IPS-18c (cell line): ENCODE data around the gene CYB561D2.

ENCODE experiments used
- H3K4me3 ChIP-seq: 2 replicates; pipeline ENCODE4 v1.7.0; 2013; ENCODE audit warnings: low read depth, mild to moderate bottlenecking, low read length, moderate library complexity; ENCODE audit not compliant: insufficient read depth
- H3K9me3 ChIP-seq: one replicate; pipeline ENCODE4 v1.6.1; 2013; ENCODE audit warnings: mild to moderate bottlenecking, low read length, moderate library complexity; ENCODE audit not compliant: control insufficient read depth, insufficient read depth

The CYB561D2 gene

DNA sequence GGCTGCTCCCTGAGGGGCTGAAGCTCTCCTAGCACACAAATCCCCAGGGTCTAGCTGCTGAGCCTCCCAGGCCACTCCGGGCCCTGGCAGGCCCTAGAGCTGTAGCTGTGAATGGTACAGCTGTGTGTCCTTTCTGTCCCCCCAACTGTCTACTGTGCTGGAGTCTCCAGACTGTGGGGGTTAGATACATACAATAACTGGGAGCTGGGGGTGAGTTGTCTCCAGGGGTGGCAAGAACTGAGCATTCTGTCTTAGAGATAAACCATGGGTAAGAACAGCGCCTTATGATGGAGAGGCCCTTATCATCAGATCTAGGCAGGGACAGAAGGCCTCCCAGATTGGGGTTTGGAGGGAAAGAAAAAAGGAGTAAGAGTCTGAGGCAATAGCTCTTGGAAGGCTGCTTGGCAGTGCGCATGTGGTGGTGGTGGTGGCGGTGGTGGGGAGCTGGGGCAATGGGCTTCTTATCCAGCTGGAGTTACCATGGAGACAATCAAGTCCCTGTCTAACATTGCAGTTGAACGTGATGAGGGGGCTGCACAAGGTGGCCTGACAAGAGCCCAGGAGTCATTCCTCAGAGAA, 3.6 kb downstream of the CYB561D2 start:
- peaks cover 2% of the 10 kb centered on the region for H3K9me3 ChIP-seq
- no peak overlapping the region for H3K4me3 ChIP-seq

DNA sequence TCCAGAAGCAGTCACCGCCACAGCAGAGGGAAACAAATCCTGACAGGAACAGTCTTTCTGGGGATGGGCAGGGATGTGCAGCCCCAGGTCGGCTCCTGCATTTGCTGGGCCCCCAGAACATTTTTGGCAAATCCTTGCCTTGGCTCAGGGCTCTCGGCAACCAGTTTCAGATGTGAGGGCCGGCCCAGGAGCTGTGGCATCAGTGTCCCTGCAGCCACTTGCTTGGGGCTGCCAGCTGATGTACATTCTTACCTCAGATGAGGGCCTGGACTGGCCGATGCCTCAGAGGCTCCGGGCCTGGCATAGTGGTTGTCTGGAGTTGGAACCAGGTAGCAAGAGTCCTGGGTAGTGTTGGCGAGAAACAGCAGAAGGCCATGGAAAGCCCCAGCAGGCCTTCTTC, 4.2 kb downstream of the CYB561D2 start:
- peaks cover 2% of the 10 kb centered on the region for H3K9me3 ChIP-seq

GRCh38 chr3:50355829-50356552, 5.3 kb downstream of the CYB561D2 start:
- Histone ChIP-seq H3K9me3 (peaks cover 2% of the 10 kb centered on the region), H3K4me3 (no peak overlapping the region)

More for the DNA sequence above, 4.2 kb downstream of the CYB561D2 start:
- H3K4me3 ChIP-seq = no peak overlapping the region

GRCh38 chr3:50356553-50356952, 5.9 kb downstream of the CYB561D2 start:
- peaks cover 2% of the 10 kb centered on the region for H3K9me3 ChIP-seq
- H3K4me3 ChIP-seq = no peak overlapping the region

GRCh38 chr3:50357481-50357880, 6.8 kb downstream of the CYB561D2 start:
- peaks cover 2% of the 10 kb centered on the region for H3K9me3 ChIP-seq
- H3K4me3 ChIP-seq = peak overlapping the region; percentile 84; the same call in 1 of the 2 replicates

DNA sequence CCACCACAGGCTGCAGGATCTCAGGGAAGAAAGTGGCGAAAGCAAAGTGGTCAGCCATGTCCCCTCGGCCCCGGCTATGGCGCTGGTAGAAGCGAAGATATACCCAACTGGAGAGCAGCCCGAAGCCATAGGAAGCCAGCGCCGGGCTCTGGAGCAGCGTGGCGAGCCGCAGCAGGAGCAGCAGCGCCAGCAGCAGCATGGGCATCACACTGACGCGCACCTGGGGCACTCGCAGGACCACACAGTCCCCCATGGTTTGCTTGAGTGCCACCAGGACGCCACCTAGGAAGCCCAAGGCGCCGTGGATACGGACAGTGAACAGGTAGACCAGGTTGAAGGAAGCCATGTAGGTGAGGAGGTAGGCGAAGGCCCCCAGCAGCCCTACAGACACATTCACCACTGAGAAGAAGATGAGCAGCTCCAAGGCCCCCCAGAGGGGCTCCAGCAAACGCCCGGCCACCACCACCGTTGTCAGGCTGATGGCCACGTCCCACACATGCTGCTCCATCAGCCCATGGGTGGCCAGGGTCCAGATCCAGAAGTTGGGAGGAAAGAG, 7.8 kb downstream of the CYB561D2 start:
- peaks cover 2% of the 10 kb centered on the region for H3K9me3 ChIP-seq
- peak overlapping the region; percentile 84 for H3K4me3 ChIP-seq

GRCh38 chr3:50358911-50359759, 8.5 kb downstream of the CYB561D2 start, which contains the start of gene TMEM115:
Gene TMEM115 (minus strand): TSS chr3:50359521. CDS start chr3:50359063, 458 bp downstream.
- H3K9me3 ChIP-seq = peaks cover 2% of the 10 kb centered on the region
- peak within 1 kb of the TSS; percentile 84 for H3K4me3 ChIP-seq

- peaks cover 2% of the 10 kb centered on the region for H3K9me3 ChIP-seq
- H3K4me3 ChIP-seq = peak overlapping the region; percentile 35
These were observed 9.1 kb downstream of the CYB561D2 start for GRCh38 chr3:50359760-50360110.

- Histone ChIP-seq H3K4me3 (peak overlapping the region; percentile 63), H3K9me3 (no peaks in the 10 kb centered on the region)
These were observed 14.0 kb downstream of the CYB561D2 start for GRCh38 chr3:50364573-50365079.

- no peaks in the 10 kb centered on the region for H3K9me3 ChIP-seq
- peak overlapping the region; percentile 63 for H3K4me3 ChIP-seq
These were observed 14.6 kb downstream of the CYB561D2 start for GRCh38 chr3:50365080-50365841.

GRCh38 chr3:50365842-50366220, 15.2 kb downstream of the CYB561D2 start:
- no peaks in the 10 kb centered on the region for H3K9me3 ChIP-seq
- peak overlapping the region; percentile 63 for H3K4me3 ChIP-seq

- Histone ChIP-seq H3K4me3 (no peak overlapping the region), H3K9me3 (no peaks in the 10 kb centered on the region)
These were observed 18.5 kb downstream of the CYB561D2 start for GRCh38 chr3:50369012-50369670.

- Histone ChIP-seq H3K9me3 (no peaks in the 10 kb centered on the region), H3K4me3 (no peak overlapping the region)
These were observed 19.9 kb downstream of the CYB561D2 start for GRCh38 chr3:50370594-50370993.

- no peak overlapping the region for H3K4me3 ChIP-seq
- no peaks in the 10 kb centered on the region for H3K9me3 ChIP-seq
These were observed 20.5 kb downstream of the CYB561D2 start for GRCh38 chr3:50371133-50371685.

DNA sequence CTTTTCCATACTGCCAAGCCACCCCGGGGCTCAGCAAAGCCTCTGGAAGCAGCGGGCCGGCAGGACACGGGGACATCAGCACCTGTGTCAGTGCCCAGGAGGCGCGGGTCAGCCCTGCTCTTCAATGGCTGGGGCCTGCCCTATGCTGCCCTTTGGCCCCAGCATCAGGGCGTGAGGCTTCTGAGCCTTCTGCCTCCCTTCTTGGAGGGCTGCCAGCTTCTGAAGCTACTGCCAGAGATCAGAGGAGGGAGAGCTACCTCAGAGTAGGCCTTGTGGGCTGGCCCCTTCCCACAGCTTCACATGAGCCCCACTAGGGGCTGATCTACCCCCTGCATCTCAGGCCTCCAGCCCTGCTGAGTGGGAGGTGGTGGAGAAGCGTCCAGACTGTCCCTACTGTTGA, 21.7 kb downstream of the CYB561D2 start:
- Histone ChIP-seq H3K4me3 (no peak overlapping the region), H3K9me3 (no peaks in the 10 kb centered on the region)
